T-helper 17 cell (primary cell): ENCODE data around the gene HAAO. TPM values are rescaled to one million over a fixed set of nuclear protein-coding genes. Genes with fewer than 3 reads are reported as not detected.
A peak's percentile ranks its signal among the peaks of the same experiment; 100 is the strongest.

Source experiments
- ATAC-seq: fragments of 150-1000 bp; cut with Tn5 transposase; 2 replicates; pipeline ENCODE4 v1.10.0; 2021; ENCODE audit warnings: mild to moderate bottlenecking, moderate library complexity
- DNase-seq, 3 donors: peaks; one replicate each; pipeline versions ENCODE4 v3.0.0 to v3.0.0-alpha.2; 2020 to 2021
- H3K9me3 ChIP-seq: one replicate; pipeline ENCODE4 v1.7.0; 2013; ENCODE audit warnings: low read length, mild to moderate bottlenecking; ENCODE audit not compliant: control insufficient read depth, poor library complexity, severe bottlenecking
- H3K27ac Mint-ChIP-seq: one replicate; pipeline ENCODE4 v1.8.0; 2022; ENCODE audit warnings: mild to moderate bottlenecking, moderate library complexity, mixed read lengths
- H3K27me3 Mint-ChIP-seq: one replicate; pipeline ENCODE4 v1.8.0; 2022; ENCODE audit warnings: mixed read lengths
- H3K36me3 Mint-ChIP-seq: one replicate; pipeline ENCODE4 v1.8.0; 2022; ENCODE audit warnings: low read depth, mixed read lengths
- H3K4me1 Mint-ChIP-seq: one replicate; pipeline ENCODE4 v1.8.0; 2022; ENCODE audit warnings: mild to moderate bottlenecking, mixed read lengths
- H3K4me3 Mint-ChIP-seq: one replicate; pipeline ENCODE4 v1.8.0; 2022; ENCODE audit warnings: mild to moderate bottlenecking, moderate library complexity, mixed read lengths
- total RNA-seq, 4 donors: library from RNA in 2 of 4; stranded (reverse) in 2 of 4; gene quantifications; one replicate each; pipeline ENCODE4 v1.2.3 and lab custom pipeline; 2022 to 2026

HAAO gene
- total RNA-seq, 2 donors from 2014 or later: 0.37 TPM; not detected in 1

DNA sequence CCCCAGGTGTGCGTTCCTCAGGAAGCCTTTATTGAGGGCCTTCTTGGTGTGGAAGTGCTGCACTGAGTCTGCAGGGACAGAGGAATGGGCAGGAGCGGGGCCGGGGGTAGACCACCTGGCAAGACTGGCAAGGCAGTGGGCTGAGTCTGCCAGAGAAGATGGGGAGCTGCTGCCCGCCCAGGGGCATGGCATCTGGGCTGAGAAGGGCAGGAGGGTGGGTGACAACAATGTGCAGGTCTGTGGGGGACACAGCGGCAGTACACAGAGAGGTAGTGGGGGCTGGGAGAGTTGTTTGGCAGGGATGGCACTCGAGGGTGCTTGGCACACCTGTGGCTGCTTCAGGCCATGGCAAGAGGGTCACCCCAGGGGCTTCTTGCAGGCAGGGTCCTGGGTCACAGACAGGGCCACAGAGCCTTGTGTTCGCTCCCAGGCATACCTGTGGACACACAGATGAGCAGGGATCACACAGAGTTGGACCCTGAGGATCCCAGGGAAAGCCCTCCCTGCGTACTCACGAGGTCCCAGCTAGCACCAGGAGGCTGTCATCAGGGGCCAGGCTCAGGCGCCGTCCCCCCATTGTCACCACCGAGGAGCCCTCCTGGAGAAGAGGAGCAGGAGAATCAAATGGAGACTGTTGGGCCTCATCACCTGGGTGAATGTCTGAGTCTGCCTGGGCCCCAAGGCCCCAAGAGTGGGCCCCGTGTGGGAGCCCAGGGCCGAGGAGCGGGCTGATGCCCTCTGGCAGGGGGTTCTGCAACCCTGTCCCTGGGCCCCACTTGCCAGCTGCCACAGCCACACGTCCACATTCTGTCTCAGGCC lies 25.1 kb downstream of the HAAO start:
- no peak for ATAC-seq
- H3K27ac Mint-ChIP-seq: no peak overlapping the region

DNA sequence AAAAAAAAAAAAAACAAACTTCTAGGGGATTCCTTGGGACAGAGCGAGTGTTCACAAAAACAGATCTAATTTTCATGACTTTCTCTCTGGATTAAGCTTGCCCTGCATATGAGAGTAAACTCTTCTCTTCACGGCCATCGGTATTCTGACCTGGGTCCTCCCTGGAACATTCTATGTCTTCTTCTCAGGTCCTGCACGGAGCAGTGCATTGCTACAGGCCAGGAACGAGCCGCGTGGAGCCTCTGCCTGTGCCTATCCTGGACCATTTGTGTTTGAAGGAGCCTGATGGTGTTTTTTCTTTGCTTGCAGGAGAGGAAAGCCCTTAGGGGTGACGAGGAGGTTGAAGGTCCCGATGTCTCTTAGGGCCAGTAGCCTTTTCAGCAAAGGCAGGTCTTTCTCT lies 26.7 kb downstream of the HAAO start:
- Mint-ChIP-seq H3K27ac (no peak overlapping the region), H3K4me3 (no peak overlapping the region)

More for the DNA sequence above, 25.1 kb downstream of the HAAO start:
- Mint-ChIP-seq H3K4me1 (peaks cover 5% of the 10 kb centered on the region), H3K4me3 (no peak overlapping the region), H3K36me3 (peaks cover 4% of the 10 kb centered on the region), H3K27me3 (no peaks in the 10 kb centered on the region)
- H3K9me3 ChIP-seq: no peaks in the 10 kb centered on the region
- DNase-seq: no peak

GRCh38 chr2:42764901-42765300 lies 27.5 kb downstream of the HAAO start:
- Mint-ChIP-seq H3K4me3 (no peak overlapping the region), H3K27me3 (no peaks in the 10 kb centered on the region), H3K36me3 (peaks cover 7% of the 10 kb centered on the region), H3K4me1 (peaks cover 10% of the 10 kb centered on the region), H3K27ac (no peak overlapping the region)
- no peaks in the 10 kb centered on the region for H3K9me3 ChIP-seq
- no peak for ATAC-seq
- DNase-seq: no peak

More for the DNA sequence above, 26.7 kb downstream of the HAAO start:
- ATAC-seq: no peak
- no peaks in the 10 kb centered on the region for H3K9me3 ChIP-seq
- Mint-ChIP-seq H3K27me3 (no peaks in the 10 kb centered on the region), H3K4me1 (peaks cover 7% of the 10 kb centered on the region), H3K36me3 (peaks cover 4% of the 10 kb centered on the region)
- no peak for DNase-seq

GRCh38 chr2:42764096-42764495 lies 28.3 kb downstream of the HAAO start, which contains the start of gene OXER1:
TSS of gene OXER1 (minus strand) at chr2:42764135. CDS start at chr2:42764062, 73 bp downstream.
- no peak for ATAC-seq
- no peak for DNase-seq
- Mint-ChIP-seq H3K36me3 (peaks cover 12% of the 10 kb centered on the region), H3K27me3 (no peaks in the 10 kb centered on the region), H3K4me3 (no peak within 1 kb of the TSS), H3K4me1 (peaks cover 10% of the 10 kb centered on the region), H3K27ac (no peak within 1 kb of the TSS)
- no peaks in the 10 kb centered on the region for H3K9me3 ChIP-seq

DNA sequence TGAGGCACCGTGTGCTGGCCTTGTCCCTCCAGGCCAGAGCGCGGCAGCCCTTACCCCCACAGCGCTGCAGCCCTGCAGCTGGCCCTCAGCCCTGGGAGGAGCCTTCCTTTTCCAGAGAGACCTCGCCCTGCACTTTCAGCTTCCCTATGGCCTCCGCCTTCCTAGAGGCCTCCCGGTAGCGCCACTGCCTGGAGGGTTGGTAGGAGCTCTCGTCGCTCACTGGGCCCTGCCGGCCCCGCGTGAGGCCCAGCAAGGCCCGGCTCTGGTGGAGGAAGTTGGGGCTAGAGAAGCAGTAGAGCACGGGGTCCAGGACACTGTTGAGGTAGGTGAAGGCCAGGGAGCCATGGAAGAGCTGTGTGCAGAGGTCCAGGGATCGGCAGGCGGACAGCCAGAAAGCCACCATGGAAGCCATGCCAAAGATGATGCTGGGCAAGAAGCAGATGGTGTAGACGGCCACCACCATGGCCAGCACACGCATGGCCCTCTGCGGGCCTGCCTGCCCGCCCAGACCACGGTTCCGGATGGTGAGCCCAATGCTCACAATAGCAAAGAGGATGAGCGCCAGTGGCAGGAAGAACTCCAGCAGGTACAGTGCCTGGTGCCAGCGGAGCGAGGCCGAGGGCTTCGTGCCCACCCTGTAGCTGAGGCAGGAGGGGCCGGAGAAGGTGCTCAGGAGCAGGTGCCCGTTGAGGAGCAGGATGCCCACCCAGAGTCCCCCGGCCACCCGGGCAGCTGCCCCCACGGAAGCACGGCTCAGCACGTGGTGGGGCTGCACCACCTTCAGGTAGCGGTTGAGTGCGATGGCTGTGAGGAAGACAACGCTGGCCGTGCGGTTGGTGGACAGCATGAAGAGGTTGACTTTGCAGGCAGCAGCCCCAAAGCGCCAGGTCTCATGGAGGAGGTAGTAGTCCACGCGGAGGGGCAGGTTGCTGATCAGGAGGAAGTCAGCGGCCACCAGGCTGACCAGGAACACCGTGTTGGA lies 29.3 kb downstream of the HAAO start:
- H3K27me3 Mint-ChIP-seq: no peaks in the 10 kb centered on the region
- DNase-seq (no peak), ATAC-seq (no peak)
- H3K36me3 Mint-ChIP-seq: peaks cover 15% of the 10 kb centered on the region
- H3K9me3 ChIP-seq: no peaks in the 10 kb centered on the region
- H3K4me1 Mint-ChIP-seq: peaks cover 8% of the 10 kb centered on the region
- no peak overlapping the region for H3K4me3 Mint-ChIP-seq
- no peak overlapping the region for H3K27ac Mint-ChIP-seq

- no peaks in the 10 kb centered on the region for H3K9me3 ChIP-seq
- peaks cover 15% of the 10 kb centered on the region for H3K36me3 Mint-ChIP-seq
- no peak overlapping the region for H3K27ac Mint-ChIP-seq
- ATAC-seq (no peak), DNase-seq (no peak)
- H3K4me3 Mint-ChIP-seq: no peak overlapping the region
- peaks cover 8% of the 10 kb centered on the region for H3K4me1 Mint-ChIP-seq
- H3K27me3 Mint-ChIP-seq: no peaks in the 10 kb centered on the region
Observed at GRCh38 chr2:42762155-42762554, 30.2 kb downstream of the HAAO start.

GRCh38 chr2:42761554-42761953 lies 30.8 kb downstream of the HAAO start:
- H3K4me3 Mint-ChIP-seq: no peak overlapping the region
- no peaks in the 10 kb centered on the region for H3K9me3 ChIP-seq
- DNase-seq (no peak), ATAC-seq (no peak)
- peaks cover 8% of the 10 kb centered on the region for H3K4me1 Mint-ChIP-seq
- H3K36me3 Mint-ChIP-seq: peaks cover 15% of the 10 kb centered on the region
- no peaks in the 10 kb centered on the region for H3K27me3 Mint-ChIP-seq
- no peak overlapping the region for H3K27ac Mint-ChIP-seq

GRCh38 chr2:42758751-42759150 lies 33.6 kb downstream of the HAAO start:
- H3K9me3 ChIP-seq: no peaks in the 10 kb centered on the region
- ATAC-seq (no peak), DNase-seq (no peak)
- H3K36me3 Mint-ChIP-seq: peaks cover 15% of the 10 kb centered on the region
- H3K4me3 Mint-ChIP-seq: no peak overlapping the region
- no peaks in the 10 kb centered on the region for H3K27me3 Mint-ChIP-seq
- peaks cover 7% of the 10 kb centered on the region for H3K4me1 Mint-ChIP-seq
- H3K27ac Mint-ChIP-seq: no peak overlapping the region

DNA sequence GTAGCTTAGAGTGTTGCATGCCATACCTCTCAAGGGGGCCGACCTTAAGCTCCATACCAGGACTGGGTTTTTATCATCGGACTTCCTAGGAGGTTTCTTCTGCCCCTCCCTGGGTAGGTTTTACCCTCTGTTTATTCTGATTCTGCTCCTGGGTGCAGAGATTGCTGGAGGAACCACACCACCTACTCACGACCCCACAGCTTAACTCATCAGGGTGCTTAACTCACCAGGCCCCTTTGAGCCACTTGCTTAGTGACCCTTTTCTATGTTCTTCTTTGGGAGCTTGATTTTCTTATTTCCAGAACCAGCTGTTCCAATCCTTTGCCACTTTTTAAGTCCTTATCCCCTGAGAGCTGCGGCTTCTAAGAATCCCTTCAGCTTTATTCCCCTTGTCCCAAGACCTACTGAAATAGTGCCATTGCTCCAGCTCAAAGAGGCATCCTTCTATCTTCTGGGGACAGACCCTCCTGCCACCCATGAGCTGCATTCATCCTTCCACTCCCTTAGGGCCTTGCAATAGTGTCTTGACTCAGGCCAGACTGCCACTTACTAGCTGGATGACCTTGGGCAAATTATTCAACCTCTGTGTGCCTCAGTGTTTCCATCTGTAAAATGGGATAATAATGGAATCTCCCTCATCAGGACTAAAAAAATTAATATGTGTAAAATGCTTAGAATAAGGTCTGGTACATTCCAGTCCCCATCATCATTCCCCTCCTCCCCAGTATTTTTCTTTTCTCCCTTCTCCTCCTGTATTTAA lies 34.2 kb downstream of the HAAO start:
- no peak overlapping the region for H3K27ac Mint-ChIP-seq
- ATAC-seq (no peak), DNase-seq (no peak)
- peaks cover 16% of the 10 kb centered on the region for H3K36me3 Mint-ChIP-seq
- H3K4me1 Mint-ChIP-seq: peaks cover 6% of the 10 kb centered on the region
- no peak overlapping the region for H3K4me3 Mint-ChIP-seq
- H3K27me3 Mint-ChIP-seq: no peaks in the 10 kb centered on the region
- H3K9me3 ChIP-seq: no peaks in the 10 kb centered on the region

DNA sequence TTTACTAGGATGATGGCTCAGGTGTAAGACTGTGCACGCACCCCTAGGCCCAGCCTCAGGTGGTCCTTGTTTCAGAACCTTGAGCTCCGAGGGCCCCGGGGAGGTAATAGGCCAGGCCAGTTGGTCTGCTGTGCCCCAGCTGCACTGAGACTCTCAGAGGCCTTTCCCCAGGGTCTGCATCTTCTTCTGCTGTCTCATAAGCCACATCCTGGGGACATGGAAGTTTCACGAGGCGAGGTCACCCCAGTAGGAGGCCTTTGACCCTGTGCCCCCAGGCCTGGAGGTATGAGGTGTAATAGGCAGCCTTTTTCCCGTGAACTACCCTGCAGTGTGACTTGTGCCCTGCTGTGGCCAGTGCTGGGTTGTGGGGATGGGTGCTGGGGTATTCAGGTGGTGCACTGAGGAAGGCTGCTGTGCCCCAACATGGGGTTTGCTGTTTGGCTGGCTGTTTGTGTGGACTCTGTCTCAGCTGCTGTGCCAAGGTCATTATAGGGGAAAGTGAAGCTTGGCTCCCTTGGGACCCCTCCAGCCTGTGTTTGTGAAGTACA lies 35.3 kb downstream of the HAAO start:
- Mint-ChIP-seq H3K27me3 (no peaks in the 10 kb centered on the region), H3K36me3 (peaks cover 16% of the 10 kb centered on the region), H3K27ac (no peak overlapping the region), H3K4me3 (no peak overlapping the region), H3K4me1 (peaks cover 6% of the 10 kb centered on the region)
- H3K9me3 ChIP-seq: no peaks in the 10 kb centered on the region
- ATAC-seq: no peak
- DNase-seq: no peak

DNA sequence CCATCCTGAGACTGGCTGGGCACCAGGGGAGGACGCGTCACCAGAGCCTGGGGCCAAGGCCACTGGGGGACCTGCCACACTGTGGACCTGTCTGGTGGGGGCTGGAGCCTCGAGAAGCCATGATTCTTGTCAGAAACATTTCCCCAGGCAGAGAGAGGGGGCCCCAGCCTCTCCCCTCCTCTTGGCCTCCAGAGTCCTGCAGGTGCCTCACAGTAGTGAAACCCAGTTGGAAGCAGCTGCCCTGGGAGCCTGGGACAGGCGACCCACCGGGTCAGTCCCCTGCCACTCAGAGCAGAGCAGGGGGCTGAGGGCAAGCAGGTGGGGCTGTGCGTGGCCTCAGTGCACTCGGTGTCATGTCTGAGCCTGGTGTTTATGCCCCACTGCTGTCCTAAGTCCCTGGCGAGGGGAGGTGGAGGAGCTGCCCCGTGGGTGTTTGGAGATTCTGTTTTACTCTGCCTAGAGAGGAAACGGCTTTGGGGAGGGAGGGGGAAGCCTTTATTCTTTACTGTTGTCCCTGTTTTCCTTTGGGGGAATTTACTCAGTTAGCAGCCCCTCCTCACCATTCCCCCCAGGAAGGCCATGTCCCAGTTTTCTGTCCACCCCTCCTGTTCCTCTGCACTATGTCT lies 36.1 kb downstream of the HAAO start:
- peaks cover 19% of the 10 kb centered on the region for H3K36me3 Mint-ChIP-seq
- ATAC-seq: no peak
- H3K27me3 Mint-ChIP-seq: no peaks in the 10 kb centered on the region
- peaks cover 9% of the 10 kb centered on the region for H3K4me1 Mint-ChIP-seq
- H3K27ac Mint-ChIP-seq: no peak overlapping the region
- H3K4me3 Mint-ChIP-seq: no peak overlapping the region
- no peaks in the 10 kb centered on the region for H3K9me3 ChIP-seq
- DNase-seq: no peak

DNA sequence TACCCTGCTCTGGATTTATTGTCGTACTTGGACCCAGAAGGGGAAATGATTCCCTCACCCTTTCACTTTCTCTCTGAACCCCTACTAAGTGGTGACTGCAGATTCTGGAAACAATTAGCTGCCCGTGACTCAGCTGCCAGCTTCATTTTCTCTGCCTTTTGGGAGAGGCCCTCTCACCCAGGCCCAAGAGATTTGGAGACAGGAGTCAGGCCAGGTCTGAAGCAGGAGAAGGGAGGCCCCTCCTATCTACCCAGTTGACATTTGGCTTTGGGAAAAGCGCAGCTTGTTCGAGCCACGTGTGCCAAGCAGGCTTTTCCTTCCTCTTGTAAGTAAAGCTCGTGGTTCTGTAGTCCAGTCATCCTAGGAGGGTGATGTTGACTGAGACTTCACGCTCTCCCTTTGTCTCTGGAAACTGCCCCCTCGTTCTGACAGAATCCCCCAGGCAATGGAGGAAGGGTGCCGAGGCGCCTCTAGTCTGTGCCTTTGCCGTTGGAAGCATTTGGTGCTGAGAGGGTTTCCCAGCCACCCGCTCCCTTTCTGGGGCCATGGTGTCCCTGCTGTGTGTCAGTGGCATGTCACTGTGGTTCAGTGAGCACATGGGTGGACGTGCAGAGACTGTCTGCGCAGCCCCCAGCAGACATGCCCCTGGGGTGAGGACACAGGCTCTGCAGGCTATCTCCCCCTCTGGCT lies 37.0 kb downstream of the HAAO start:
- Mint-ChIP-seq H3K4me3 (peak overlapping the region; percentile 19), H3K27ac (no peak overlapping the region), H3K4me1 (peaks cover 14% of the 10 kb centered on the region), H3K27me3 (no peaks in the 10 kb centered on the region), H3K36me3 (peaks cover 20% of the 10 kb centered on the region)
- DNase-seq (no peak), ATAC-seq (no peak)
- no peaks in the 10 kb centered on the region for H3K9me3 ChIP-seq
